Measurements from ENCODE around the gene RAB11FIP4. TPM values are rescaled to one million over a fixed set of nuclear protein-coding genes. Genes with fewer than 3 reads are reported as not detected.

RAB11FIP4 gene
- polyA plus RNA-seq, 1 of the 3 experiments (the other 2 are of a cell fraction): 9.4 TPM

DNA sequence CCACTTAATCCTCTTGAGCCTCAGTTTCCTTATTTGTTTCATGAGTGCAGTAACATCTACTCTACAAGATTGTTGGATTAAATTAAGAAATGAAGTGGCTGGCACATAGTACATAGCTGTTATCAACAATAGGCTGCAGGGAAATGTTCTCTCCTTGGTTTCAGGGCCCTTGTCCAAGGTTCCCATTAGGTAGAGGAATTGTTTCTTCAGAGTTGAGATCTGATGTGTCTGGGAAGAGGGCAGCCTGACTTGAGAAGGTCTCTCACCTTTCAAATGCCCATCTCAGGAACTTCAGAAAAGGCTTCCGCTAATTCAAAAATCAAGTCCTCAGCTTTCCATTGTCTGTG, 87.6 kb downstream of the RAB11FIP4 start:
- 100% methylated on average over 1 of the region's 1 CpG for whole genome bisulfite sequencing (ENCODE audit: low lambda C conversion rate)

DNA sequence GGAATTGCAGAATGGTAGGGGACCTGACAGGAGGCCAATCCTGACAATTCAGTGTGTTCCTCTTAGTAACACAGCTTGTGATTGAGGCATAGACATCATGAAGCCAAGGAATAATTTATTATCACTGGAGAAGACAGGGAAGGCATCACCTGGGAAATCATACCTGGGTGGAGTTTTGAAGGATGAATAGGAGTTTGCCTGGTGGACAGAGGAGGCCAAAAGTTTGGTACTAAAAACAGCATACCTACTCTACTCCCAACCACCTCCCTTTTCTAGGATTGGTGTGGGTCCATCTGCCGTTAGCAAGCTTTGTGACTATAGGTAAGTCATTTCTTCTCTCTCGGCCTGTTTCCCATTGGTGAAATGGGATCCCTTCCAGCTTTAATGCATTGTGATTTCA, 88.0 kb downstream of the RAB11FIP4 start:
- no peaks in the 10 kb centered on the region for H3K4me1 ChIP-seq (ENCODE audit: control insufficient read depth in 1 of 2, insufficient read depth in 2 of 2, low read depth in 1 of 2, low read length in 1 of 2)
- no peak overlapping the region for H3K9ac ChIP-seq
- no peak for TF ChIP-seq MEF2A (IDR thresholded peaks at IDR 0.05; ENCODE audit: borderline replicate concordance, low read depth)
- no peak for TF ChIP-seq USF1 (IDR thresholded peaks at IDR 0.05; ENCODE audit: borderline replicate concordance, low read depth)
- TF ChIP-seq ELF1 (IDR thresholded peaks at IDR 0.05): no peak
- no peak for TF ChIP-seq RAD21 (IDR thresholded peaks at IDR 0.05; ENCODE audit: low read length)
- no peak for TF ChIP-seq FOSL2 (IDR thresholded peaks at IDR 0.05; ENCODE audit: borderline replicate concordance, low read depth)
- TF ChIP-seq CHD2 (IDR thresholded peaks at IDR 0.05; ENCODE audit: low read length, partially characterized antibody): no peak
- TF ChIP-seq TEAD4 (IDR thresholded peaks at IDR 0.05; ENCODE audit: borderline replicate concordance, insufficient read depth): no peak
- TF ChIP-seq FOXJ3 (CRISPR knock-in tag; IDR thresholded peaks at IDR 0.05): no peak
- no peak for TF ChIP-seq USF2 (IDR thresholded peaks at IDR 0.05; ENCODE audit: borderline replicate concordance, low read depth, low read length)
- TF ChIP-seq TCF12 (IDR thresholded peaks at IDR 0.05): no peak
- no peak for TF ChIP-seq SIN3A (IDR thresholded peaks at IDR 0.05; ENCODE audit: borderline replicate concordance, low read depth, low read length)
- no peak for TF ChIP-seq RXRA (IDR thresholded peaks at IDR 0.05; ENCODE audit: borderline replicate concordance, low read depth)
- no peak for TF ChIP-seq POLR2AphosphoS5 (IDR thresholded peaks at IDR 0.05; ENCODE audit: low read depth, low read length)
- no peaks in the 10 kb centered on the region for H3K9me3 ChIP-seq
- ChIA-PET CTCF (no interaction called here), POLR2A (no interaction called here)
- DNase-seq: no peak
- no peak overlapping the region for H2AFZ ChIP-seq (ENCODE audit: low read depth)
- no peaks in the 10 kb centered on the region for H3K9me2 ChIP-seq
- no peaks in the 10 kb centered on the region for H3F3A ChIP-seq (replicated peaks; ENCODE audit: insufficient read depth)
- H3K79me2 ChIP-seq (ENCODE audit: insufficient read depth): no peaks in the 10 kb centered on the region
- 98% methylated on average over 2 of the region's 2 CpGs for WGBS (ENCODE audit: low lambda C conversion rate)
- H3K4me2 ChIP-seq: no peak overlapping the region
- no peak overlapping the region for H3K27ac ChIP-seq (ENCODE audit: low read depth in 2 of 2, low read length in 1 of 2)
- H3K36me3 ChIP-seq (replicated peaks in 1 of 2; ENCODE audit: control insufficient read depth in 1 of 2, insufficient read depth in 2 of 2, low read length in 1 of 2): no peaks in the 10 kb centered on the region
- H3K27me3 ChIP-seq (ENCODE audit: insufficient read depth): no peaks in the 10 kb centered on the region
- no peaks in the 10 kb centered on the region for H4K20me1 ChIP-seq (ENCODE audit: insufficient read depth)
- no peak overlapping the region for H3K4me3 ChIP-seq (ENCODE audit: low read depth in 2 of 2, low read length in 1 of 2)

More for the DNA sequence above, 87.6 kb downstream of the RAB11FIP4 start:
- no peaks in the 10 kb centered on the region for H3K9me3 ChIP-seq
- no peak overlapping the region for H3K27ac ChIP-seq (ENCODE audit: low read depth in 2 of 2, low read length in 1 of 2)
- no peaks in the 10 kb centered on the region for H3K4me1 ChIP-seq (ENCODE audit: control insufficient read depth in 1 of 2, insufficient read depth in 2 of 2, low read depth in 1 of 2, low read length in 1 of 2)
- no peak for DNase-seq
- no peak overlapping the region for H3K4me3 ChIP-seq (ENCODE audit: low read depth in 2 of 2, low read length in 1 of 2)
- ChIA-PET POLR2A (no interaction called here), CTCF (no interaction called here)
- no peaks in the 10 kb centered on the region for H3K79me2 ChIP-seq (ENCODE audit: insufficient read depth)
- H4K20me1 ChIP-seq (ENCODE audit: insufficient read depth): no peaks in the 10 kb centered on the region
- no peak overlapping the region for H2AFZ ChIP-seq (ENCODE audit: low read depth)
- H3K4me2 ChIP-seq: no peak overlapping the region
- no peak overlapping the region for H3K9ac ChIP-seq
- no peaks in the 10 kb centered on the region for H3K27me3 ChIP-seq (ENCODE audit: insufficient read depth)
- H3F3A ChIP-seq (replicated peaks; ENCODE audit: insufficient read depth): no peaks in the 10 kb centered on the region
- H3K36me3 ChIP-seq (replicated peaks in 1 of 2; ENCODE audit: control insufficient read depth in 1 of 2, insufficient read depth in 2 of 2, low read length in 1 of 2): no peaks in the 10 kb centered on the region
- TF ChIP-seq TCF12 (IDR thresholded peaks at IDR 0.05) (no peak), FOSL2 (IDR thresholded peaks at IDR 0.05; ENCODE audit: borderline replicate concordance, low read depth) (no peak)
- no peaks in the 10 kb centered on the region for H3K9me2 ChIP-seq
